Breast epithelium (tissue), 4 donors: ENCODE results near the gene FMNL2. TPM values are rescaled to one million over a fixed set of nuclear protein-coding genes. Genes with fewer than 3 reads are reported as not detected.

ENCODE experiments used
- DNase-seq, 2 donors: peaks; one replicate each; pipeline ENCODE4 v3.0.0-alpha.2; 2019; ENCODE audit warnings: low spot score in 2 of 2
- H3K27ac ChIP-seq, 2 donors: fragments of 200-600 bp; sonication (generic) in 1 of 2; one replicate each; pipeline ENCODE4 v1.5.1; 2016 to 2019; ENCODE audit warnings: mild to moderate bottlenecking in 1 of 2
- H3K27me3 ChIP-seq, 2 donors: fragments of 200-600 bp; sonication (generic) in 1 of 2; one replicate each; pipeline versions ENCODE4 v1.5.1 to v1.6.0; 2017 to 2019; ENCODE audit warnings: control low read depth in 1 of 2, mild to moderate bottlenecking in 1 of 2
- H3K36me3 ChIP-seq: fragments of 200-600 bp; one replicate; pipeline ENCODE4 v1.5.1; 2019
- H3K4me1 ChIP-seq, 2 donors: fragments of 200-600 bp; sonication (generic); one replicate each; pipeline ENCODE4 v1.5.1; 2016 to 2019; ENCODE audit warnings: control low read depth in 1 of 2
- H3K4me3 ChIP-seq, 3 donors: fragments of 200-600 bp; sonication (generic); 1 replicate in 2 of 3; 2 replicates in 1 of 3; pipeline ENCODE4 v1.5.1; 2016 to 2019; ENCODE audit warnings: mild to moderate bottlenecking in 3 of 3, moderate library complexity in 2 of 3
- H3K9me3 ChIP-seq, 2 donors: fragments of 200-600 bp; sonication (generic) in 1 of 2; one replicate each; pipeline ENCODE4 v1.5.1; 2016 to 2019; ENCODE audit warnings: control low read depth in 1 of 2
- CTCF ChIP-seq, 3 donors: fragments of 450-650 bp; IDR thresholded peaks; one replicate each; pipeline ENCODE4 v1.5.1; 2016 to 2017; ENCODE audit warnings: antibody characterized with exemption in 3 of 3, mild to moderate bottlenecking in 3 of 3, moderate library complexity in 3 of 3
- POLR2A ChIP-seq: fragments of 450-650 bp; IDR thresholded peaks from one replicate; pipeline ENCODE4 v1.6.1; 2016; ENCODE audit warnings: antibody characterized with exemption, mild to moderate bottlenecking, moderate library complexity
- POLR2AphosphoS5 ChIP-seq, 3 donors: sonication (generic); formaldehyde crosslinking; IDR thresholded peaks; one replicate each; pipeline ENCODE4 v1.6.1; 2017; ENCODE audit warnings: antibody characterized with exemption in 3 of 3
- intact Hi-C: fragments of 100-400 bp; cut with DNase I; formaldehyde crosslinking; loops from one replicate; pipeline ENCODE4 v1.15.1; 2023; ENCODE audit warnings: low total_unique reads
- total RNA-seq, 3 donors: library from RNA; depleted of rRNA; stranded (reverse); fragments of >200 nt; gene quantifications; one replicate each; pipeline ENCODE4 v1.1.0, GENCODE V29; 2016

FMNL2 gene
- total RNA-seq, 3 donors from 2014 or later: 36.1 to 78.1 (median 40.0) TPM

DNA sequence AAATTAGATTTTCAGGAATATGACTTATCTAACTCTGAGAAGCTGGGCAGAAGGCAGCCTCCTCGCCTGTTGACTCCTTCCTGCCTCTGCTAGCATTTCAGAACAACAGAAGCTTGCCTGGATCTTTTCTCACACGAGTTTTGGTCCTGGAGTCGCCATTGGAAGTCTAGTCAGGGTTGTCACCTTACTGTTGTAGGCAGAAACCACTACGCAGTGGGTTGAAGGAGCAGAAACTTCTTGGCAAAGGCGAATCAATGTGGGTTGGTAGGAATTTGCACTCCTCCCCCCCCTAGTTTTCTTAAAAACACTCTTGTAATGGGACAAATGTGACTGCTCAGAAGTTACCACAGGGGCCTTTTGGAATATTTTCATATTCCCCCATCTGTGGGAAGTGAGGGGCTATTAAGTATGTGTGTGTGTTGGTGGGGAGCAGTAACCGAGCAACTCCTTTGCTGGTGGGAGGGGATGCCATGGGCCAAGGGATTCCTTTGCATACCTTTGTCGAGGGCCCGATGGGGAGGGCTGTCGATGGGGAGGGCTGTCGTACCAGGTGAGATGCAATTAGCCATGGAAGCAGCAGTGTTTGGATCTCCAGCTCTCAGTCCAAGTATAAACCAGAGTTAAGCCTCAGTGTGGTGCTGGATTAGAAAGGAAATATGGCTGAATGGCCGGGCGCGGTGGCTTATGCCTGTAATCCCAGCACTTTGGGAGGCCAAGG, 117.4 kb downstream of the FMNL2 start:
- Histone ChIP-seq H3K4me1 (no peaks in the 10 kb centered on the region), H3K9me3 (no peaks in the 10 kb centered on the region), H3K36me3 (no peaks in the 10 kb centered on the region), H3K4me3 (no peak overlapping the region), H3K27ac (peak overlapping the region in 1 of 2 donors; percentile 27), H3K27me3 (no peaks in the 10 kb centered on the region)
- intact Hi-C loops: no loop called here
- no peak for DNase-seq
- no peak for TF ChIP-seq POLR2AphosphoS5 (IDR thresholded peaks at IDR 0.05)
- TF ChIP-seq CTCF (IDR thresholded peaks at IDR 0.05): no peak
- no peak for TF ChIP-seq POLR2A

- intact Hi-C loops: no loop called here
- H3K9me3 ChIP-seq: no peaks in the 10 kb centered on the region
- no peaks in the 10 kb centered on the region for H3K36me3 ChIP-seq
- no peaks in the 10 kb centered on the region for H3K27me3 ChIP-seq
- H3K27ac ChIP-seq: peak overlapping the region in 1 of 2 donors; percentile 54
- no peak overlapping the region for H3K4me3 ChIP-seq
- no peaks in the 10 kb centered on the region for H3K4me1 ChIP-seq
- TF ChIP-seq POLR2AphosphoS5 (IDR thresholded peaks at IDR 0.05) (no peak), POLR2A (no peak), CTCF (IDR thresholded peaks at IDR 0.05) (no peak)
- DNase-seq: no peak
Measured at GRCh38 chr2:152453129-152453911, 118.3 kb downstream of the FMNL2 start.

DNA sequence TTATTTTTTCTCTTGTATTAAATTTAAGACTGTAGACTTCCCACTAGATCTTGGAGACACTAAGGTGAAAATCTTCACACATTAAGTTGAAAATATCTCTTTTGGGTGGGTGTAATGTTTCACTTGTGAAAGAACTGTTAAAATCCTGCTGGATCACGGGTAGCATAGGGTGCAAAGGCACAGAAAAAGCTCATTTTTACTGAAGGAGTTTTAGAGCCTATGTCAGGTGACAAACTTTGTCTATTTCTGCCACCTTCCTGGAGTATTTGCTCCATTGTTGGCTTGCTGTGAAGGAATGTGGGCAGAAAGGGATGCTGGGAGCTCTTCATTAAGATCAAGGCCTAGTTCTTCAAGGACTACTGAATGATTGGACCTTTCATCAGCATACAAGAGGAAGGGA, 119.4 kb downstream of the FMNL2 start:
- Histone ChIP-seq H3K9me3 (no peaks in the 10 kb centered on the region), H3K27ac (peak overlapping the region in 1 of 2 donors; percentile 5), H3K36me3 (no peaks in the 10 kb centered on the region), H3K27me3 (no peaks in the 10 kb centered on the region), H3K4me3 (no peak overlapping the region), H3K4me1 (no peaks in the 10 kb centered on the region)
- intact Hi-C loops: no loop called here
- no peak for DNase-seq
- no peak for TF ChIP-seq POLR2A
- TF ChIP-seq POLR2AphosphoS5 (IDR thresholded peaks at IDR 0.05): no peak
- TF ChIP-seq CTCF (IDR thresholded peaks at IDR 0.05): no peak

DNA sequence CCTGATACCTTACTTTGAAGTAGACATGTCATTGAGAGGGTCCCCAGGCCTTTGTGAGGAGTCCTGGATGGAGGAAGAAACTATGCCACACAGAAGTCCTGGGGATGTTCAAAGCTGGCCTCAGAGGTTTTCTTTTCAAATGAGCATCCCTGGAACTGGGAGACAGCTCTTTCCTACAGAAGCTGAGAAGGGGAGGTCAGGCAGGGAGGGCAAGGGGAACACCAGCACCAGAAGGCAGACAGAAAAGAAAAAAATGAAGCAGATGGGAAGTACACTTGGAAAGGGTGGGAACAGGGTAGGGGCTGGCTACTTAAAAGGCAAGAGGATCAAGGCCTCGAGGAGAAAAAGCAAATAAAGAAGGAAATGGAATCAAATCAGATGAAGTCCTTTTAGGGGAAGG, 120.0 kb downstream of the FMNL2 start:
- intact Hi-C loops: no loop called here
- no peak for DNase-seq
- Histone ChIP-seq H3K27me3 (no peaks in the 10 kb centered on the region), H3K36me3 (no peaks in the 10 kb centered on the region), H3K4me3 (no peak overlapping the region), H3K4me1 (no peaks in the 10 kb centered on the region), H3K9me3 (no peaks in the 10 kb centered on the region), H3K27ac (peak overlapping the region in 1 of 2 donors; percentile 5)
- TF ChIP-seq POLR2AphosphoS5 (IDR thresholded peaks at IDR 0.05) (no peak), POLR2A (no peak), CTCF (IDR thresholded peaks at IDR 0.05) (no peak)

DNA sequence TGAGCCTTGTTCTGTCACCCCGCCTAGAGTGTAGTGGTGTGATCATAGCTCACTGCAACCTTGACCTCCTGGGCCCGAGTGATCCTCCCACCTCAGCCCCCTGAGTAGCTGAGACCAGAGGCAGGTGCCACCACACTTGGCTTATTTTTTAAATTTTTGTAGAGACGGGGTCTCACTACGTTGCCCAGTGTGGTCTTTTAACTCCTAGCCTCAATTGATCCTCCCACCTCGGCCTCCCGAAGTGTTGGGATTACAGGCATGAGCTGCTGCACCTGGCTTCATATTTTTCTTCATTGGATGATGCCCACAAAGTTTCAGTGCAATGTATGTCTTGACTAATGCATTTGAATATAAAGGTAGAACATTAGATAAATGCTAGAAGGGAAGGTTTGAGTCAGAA, 120.8 kb downstream of the FMNL2 start:
- TF ChIP-seq POLR2AphosphoS5 (IDR thresholded peaks at IDR 0.05) (no peak), POLR2A (no peak), CTCF (IDR thresholded peaks at IDR 0.05) (no peak)
- Histone ChIP-seq H3K36me3 (no peaks in the 10 kb centered on the region), H3K27ac (no peak overlapping the region), H3K4me1 (no peaks in the 10 kb centered on the region), H3K9me3 (no peaks in the 10 kb centered on the region), H3K27me3 (no peaks in the 10 kb centered on the region), H3K4me3 (no peak overlapping the region)
- no peak for DNase-seq
- intact Hi-C loops: no loop called here
